Adrenal gland (tissue), 12 donors: ENCODE data around the gene TSPYL1. TPM values are rescaled to one million over a fixed set of nuclear protein-coding genes. Genes with fewer than 3 reads are reported as not detected.

Experiments
- DNase-seq, 7 donors: peaks; one replicate each; pipeline ENCODE4 v3.0.0-alpha.2; 2019 to 2020
- H3K27ac ChIP-seq, 5 donors: fragments of 200-600 bp; sonication (generic) in 4 of 5; 1 replicate in 3 of 5; 2 replicates in 2 of 5; pipeline versions ENCODE4 v1.5.1 to v1.8.0; 2016 to 2020; ENCODE audit warnings: mild to moderate bottlenecking in 1 of 5
- H3K27me3 ChIP-seq: fragments of 200-600 bp; 2 replicates; pipeline ENCODE4 v1.8.0; 2021
- H3K36me3 ChIP-seq, 2 donors: fragments of 200-600 bp; replicated peaks in 1 of 2; 1 replicate in 1 of 2; 2 replicates in 1 of 2; pipeline versions ENCODE4 v1.5.1 to v1.8.0; 2018 to 2022
- H3K4me1 ChIP-seq, 2 donors: fragments of 200-600 bp; replicated peaks in 1 of 2; 1 replicate in 1 of 2; 2 replicates in 1 of 2; pipeline versions ENCODE4 v1.5.1 to v1.8.0; 2018 to 2021
- H3K4me3 ChIP-seq, 4 donors: fragments of 200-600 bp; sonication (generic) in 3 of 4; one replicate each; pipeline ENCODE4 v1.5.1; 2016 to 2018
- H3K9me3 ChIP-seq, 3 donors: fragments of 200-600 bp; sonication (generic) in 1 of 3; replicated peaks in 1 of 3; 1 replicate in 2 of 3; 2 replicates in 1 of 3; pipeline versions ENCODE4 v1.5.1 to v1.8.0; 2016 to 2021
- POLR2A ChIP-seq, 2 donors: fragments of 450-650 bp; IDR thresholded peaks; one replicate each; pipeline ENCODE4 v1.6.1; 2017; ENCODE audit warnings: antibody characterized with exemption in 2 of 2, mild to moderate bottlenecking in 2 of 2, moderate library complexity in 1 of 2
- WGBS, 4 donors: extraction: QIAGEN DNeasy Blood & Tissue Kit in 2 of 4; methylation state at CpG; one replicate each; pipeline versions ENCODE4 v1.1.5 to v1.1.7; 2013 to 2017; 5-methylcytosine and 5-hydroxymethylcytosine counted together
- intact Hi-C, 2 donors: fragments of 100-400 bp; cut with DNase I; formaldehyde crosslinking; loops; one replicate each; pipeline versions ENCODE4 v1.14.1 to v1.15.0; 2022 to 2023
- polyA plus RNA-seq, 3 donors: library from polyadenylated mRNA; stranded (reverse); fragments of 200-250 nt in 2 of 3; fragments of 350-450 nt in 1 of 3; fragmentation: Illumina TruSeq in 1 of 3; extraction: RNeasy Lipid Tissue Mini Kit (QIAGEN cat#74804) in 1 of 3; gene quantifications; one replicate each; pipeline ENCODE4 v1.2.3, GENCODE V29; 2013 to 2014
- total RNA-seq, 9 donors: library from RNA; depleted of rRNA in 4 of 9; stranded (reverse); fragments of >200 nt in 4 of 9; fragments of 120-200 nt in 1 of 9; fragmentation: NEBNext Ultra II Directional in 1 of 9; extraction: Animal tissue kit (Norgen Biotek cat#: 25700) in 1 of 9; gene quantifications; one replicate each; pipeline versions ENCODE4 v1.1.0 to v1.2.4, GENCODE V29; 2013 to 2023
- TF ChIP-seq, protein P1 (sequence below), 6 experiments: fragments of 450-650 bp in 4 of 6; fragments of 200-600 bp in 2 of 6; sonication (generic) in 1 of 6; IDR thresholded peaks; 1 replicate in 5 of 6; 2 replicates in 1 of 6; pipeline versions ENCODE4 v1.5.1 to v1.8.0; 2016 to 2021; ENCODE audit warnings: antibody characterized with exemption in 6 of 6, mild to moderate bottlenecking in 2 of 6, moderate library complexity in 1 of 6
- donor health status: healthy with polysubstance abuse.
- donor health status: Bipolar disorder and iron deficiency.
- donor health status: DM: yes; HTN: yes; CAD: no.
- donor health status: DM: no; HTN: no; CAD: no.
- donor health status: DM: no; HTN: no; CAD: no.
- donor health status: DM: yes; HTN: yes; CAD: no.

The TSPYL1 gene
- total and polyA plus RNA-seq, 12 donors = 24.8 to 271 (median 181) TPM

GRCh38 chr6:116263353-116263752 is 16.4 kb downstream of the TSPYL1 start:
- Histone ChIP-seq H3K4me3 (no peak overlapping the region), H3K27me3 (no peaks in the 10 kb centered on the region), H3K9me3 (no peaks in the 10 kb centered on the region), H3K27ac (no peak overlapping the region), H3K4me1 (no peaks in the 10 kb centered on the region), H3K36me3 (no peaks in the 10 kb centered on the region)
- DNase-seq = no peak
- TF ChIP-seq, protein P1, sequence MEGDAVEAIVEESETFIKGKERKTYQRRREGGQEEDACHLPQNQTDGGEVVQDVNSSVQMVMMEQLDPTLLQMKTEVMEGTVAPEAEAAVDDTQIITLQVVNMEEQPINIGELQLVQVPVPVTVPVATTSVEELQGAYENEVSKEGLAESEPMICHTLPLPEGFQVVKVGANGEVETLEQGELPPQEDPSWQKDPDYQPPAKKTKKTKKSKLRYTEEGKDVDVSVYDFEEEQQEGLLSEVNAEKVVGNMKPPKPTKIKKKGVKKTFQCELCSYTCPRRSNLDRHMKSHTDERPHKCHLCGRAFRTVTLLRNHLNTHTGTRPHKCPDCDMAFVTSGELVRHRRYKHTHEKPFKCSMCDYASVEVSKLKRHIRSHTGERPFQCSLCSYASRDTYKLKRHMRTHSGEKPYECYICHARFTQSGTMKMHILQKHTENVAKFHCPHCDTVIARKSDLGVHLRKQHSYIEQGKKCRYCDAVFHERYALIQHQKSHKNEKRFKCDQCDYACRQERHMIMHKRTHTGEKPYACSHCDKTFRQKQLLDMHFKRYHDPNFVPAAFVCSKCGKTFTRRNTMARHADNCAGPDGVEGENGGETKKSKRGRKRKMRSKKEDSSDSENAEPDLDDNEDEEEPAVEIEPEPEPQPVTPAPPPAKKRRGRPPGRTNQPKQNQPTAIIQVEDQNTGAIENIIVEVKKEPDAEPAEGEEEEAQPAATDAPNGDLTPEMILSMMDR (IDR thresholded peaks at IDR 0.05) = no peak
- TF ChIP-seq POLR2A (IDR thresholded peaks at IDR 0.05) = no peak
- intact Hi-C loops = no loop called here
- 81 to 95% (median 85%) methylated on average over 1 of the region's 1 CpG for WGBS, 4 donors

DNA sequence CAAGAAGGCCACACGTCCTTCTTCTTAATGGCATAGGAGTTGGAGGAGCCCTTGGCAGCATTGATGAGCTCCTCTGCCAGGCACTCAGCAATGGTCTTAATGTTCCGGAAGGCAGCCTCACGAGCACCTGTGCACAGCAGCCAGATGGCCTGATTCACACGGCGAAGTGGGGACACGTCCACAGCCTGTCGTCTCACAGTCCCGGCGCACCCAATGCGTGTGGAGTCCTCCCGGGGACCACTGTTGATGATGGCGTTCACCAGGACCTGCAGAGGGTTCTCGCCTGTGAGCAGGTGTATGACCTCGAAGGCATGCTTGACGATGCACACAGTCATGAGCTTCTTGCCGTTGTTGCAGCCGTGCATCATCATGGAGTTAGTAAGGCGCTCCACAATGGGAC is 21.2 kb downstream of the TSPYL1 start:
- TF ChIP-seq, protein P1 (IDR thresholded peaks at IDR 0.05) = no peak
- TF ChIP-seq POLR2A (IDR thresholded peaks at IDR 0.05) = no peak
- intact Hi-C loops = no loop called here

GRCh38 chr6:116256694-116257093 is 23.0 kb downstream of the TSPYL1 start:
- H3K4me1 ChIP-seq = peaks cover 27 to 33% of the 10 kb centered on the region in 2 donors
- H3K4me3 ChIP-seq = no peak overlapping the region
- H3K27ac ChIP-seq = no peak overlapping the region
- H3K27me3 ChIP-seq = no peaks in the 10 kb centered on the region
- no peak for DNase-seq
- TF ChIP-seq POLR2A (IDR thresholded peaks at IDR 0.05) = no peak
- TF ChIP-seq, protein P1 (IDR thresholded peaks at IDR 0.05) = no peak
- H3K9me3 ChIP-seq = no peaks in the 10 kb centered on the region
- intact Hi-C loops = no loop called here
- 92 to 97% (median 94%) methylated on average over 1 of the region's 1 CpG for WGBS, 4 donors
- no peaks in the 10 kb centered on the region for H3K36me3 ChIP-seq

More for the DNA sequence above, 21.2 kb downstream of the TSPYL1 start:
- no peak overlapping the region for H3K27ac ChIP-seq
- no peaks in the 10 kb centered on the region for H3K9me3 ChIP-seq
- H3K4me3 ChIP-seq = no peak overlapping the region
- WGBS, 4 donors = 93 to 96% (median 95%) methylated on average over 9 to 18 of the region's 18 CpGs
- H3K4me1 ChIP-seq = peaks cover 11 to 17% of the 10 kb centered on the region in 2 donors
- H3K27me3 ChIP-seq = no peaks in the 10 kb centered on the region
- no peaks in the 10 kb centered on the region for H3K36me3 ChIP-seq
- DNase-seq = no peak

DNA sequence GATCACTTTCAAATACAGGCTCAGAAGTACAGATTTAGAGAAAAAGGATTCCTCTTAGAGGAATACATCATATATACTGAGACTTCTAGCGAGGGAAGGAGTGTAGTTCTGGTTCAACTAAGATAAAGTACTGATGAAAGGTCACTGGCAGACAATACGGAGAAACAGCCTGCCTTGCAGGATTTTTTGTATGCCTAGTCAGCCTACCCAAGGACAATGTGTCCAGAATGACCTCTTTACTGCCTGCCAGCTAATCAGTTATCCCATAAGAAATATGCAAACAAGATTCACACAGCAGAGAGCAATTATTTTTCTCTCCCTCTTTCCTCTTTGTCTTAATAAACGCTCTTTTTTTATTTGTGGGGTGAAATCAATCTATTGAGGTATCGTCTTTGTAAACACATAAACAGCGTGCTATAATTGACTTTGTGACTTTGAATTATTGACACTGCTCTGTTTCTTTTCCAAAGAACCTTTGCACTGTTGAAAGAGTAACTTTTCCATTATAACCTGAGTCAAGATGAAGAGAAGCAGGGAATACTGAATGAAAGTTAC is 24.4 kb downstream of the TSPYL1 start:
- H3K4me3 ChIP-seq = peak overlapping the region in 1 of 4 donors; percentile 96
- DNase-seq = peak; percentile 50 to 81 (median 70)
- H3K27me3 ChIP-seq = no peaks in the 10 kb centered on the region
- 21 to 39% (median 31%) methylated on average over 5 of the region's 5 CpGs for WGBS, 4 donors
- TF ChIP-seq, protein P1 (IDR thresholded peaks at IDR 0.05) = no peak
- TF ChIP-seq POLR2A (IDR thresholded peaks at IDR 0.05) = peak in 1 of 2 donors; percentile 82
- no peaks in the 10 kb centered on the region for H3K36me3 ChIP-seq
- intact Hi-C loops = no loop called here
- H3K9me3 ChIP-seq = no peaks in the 10 kb centered on the region
- peak overlapping the region; percentile 82 to 98 (median 87) for H3K27ac ChIP-seq
- H3K4me1 ChIP-seq = peaks cover 39 to 47% of the 10 kb centered on the region in 2 donors
